Thyroid gland (tissue), 4 donors: ENCODE data around the gene MISP. TPM values are rescaled to one million over a fixed set of nuclear protein-coding genes. Genes with fewer than 3 reads are reported as not detected.
"Not testable (repeated sequence)": the region's sequence is repeated elsewhere in the genome, so short reads cannot be mapped to it uniquely, and the experiment has no call there.

Source experiments
- DNase-seq, 2 donors: peaks; one replicate each; pipeline ENCODE4 v3.0.0-alpha.2; 2019
- H3K27ac ChIP-seq, 3 donors: fragments of 200-600 bp; sonication (generic); 1 replicate in 2 of 3; 2 replicates in 1 of 3; pipeline ENCODE4 v1.5.1; 2016 to 2019; ENCODE audit warnings: mild to moderate bottlenecking in 1 of 3, moderate library complexity in 1 of 3
- H3K27me3 ChIP-seq: fragments of 200-600 bp; sonication (generic); one replicate; pipeline ENCODE4 v1.5.1; 2019
- H3K36me3 ChIP-seq, 2 donors: fragments of 200-600 bp; sonication (generic); one replicate each; pipeline ENCODE4 v1.5.1; 2016 to 2019
- H3K4me1 ChIP-seq, 2 donors: fragments of 200-600 bp; sonication (generic); one replicate each; pipeline ENCODE4 v1.5.1; 2017 to 2019
- H3K4me3 ChIP-seq, 3 donors: fragments of 200-600 bp; sonication (generic); replicated peaks in 1 of 3; 1 replicate in 2 of 3; 2 replicates in 1 of 3; pipeline ENCODE4 v1.5.1; 2016; ENCODE audit warnings: mild to moderate bottlenecking in 1 of 3
- H3K9me3 ChIP-seq: fragments of 200-600 bp; sonication (generic); one replicate; pipeline ENCODE4 v1.5.1; 2017
- CTCF ChIP-seq, 6 experiments: fragments of 200-600 bp in 3 of 6; fragments of 450-650 bp in 3 of 6; sonication (generic) in 3 of 6; IDR thresholded peaks; one replicate each; pipeline ENCODE4 v1.5.1; 2016 to 2019; ENCODE audit warnings: antibody characterized with exemption in 6 of 6, mild to moderate bottlenecking in 2 of 6, inconsistent platforms in 1 of 6, moderate library complexity in 1 of 6
- POLR2A ChIP-seq, 2 donors: fragments of 450-650 bp; IDR thresholded peaks; one replicate each; pipeline ENCODE4 v1.6.1; 2017; ENCODE audit warnings: antibody characterized with exemption in 2 of 2, mild to moderate bottlenecking in 2 of 2, moderate library complexity in 1 of 2
- WGBS, 2 donors: methylation state at CpG; one replicate each; pipeline ENCODE4 v1.1.5; 2017; 5-methylcytosine and 5-hydroxymethylcytosine counted together
- intact Hi-C: fragments of 100-400 bp; cut with DNase I; formaldehyde crosslinking; loops from one replicate; pipeline ENCODE4 v1.15.1; 2023
- total RNA-seq, 4 donors: library from RNA; depleted of rRNA; stranded (reverse); fragments of >200 nt; gene quantifications; one replicate each; pipeline ENCODE4 v1.2.3, GENCODE V29; 2016

Gene MISP
- total RNA-seq, 4 donors from 2014 or later: 0.63 to 0.68 TPM; not detected in 2

GRCh38 chr19:743168-743687 is 7.7 kb upstream of the MISP start:
- Histone ChIP-seq H3K36me3 (no peaks in the 10 kb centered on the region), H3K27me3 (no peaks in the 10 kb centered on the region), H3K4me3 (no peak overlapping the region), H3K4me1 (peaks cover 3 to 4% of the 10 kb centered on the region in 2 donors), H3K9me3 (no peaks in the 10 kb centered on the region), H3K27ac (peak overlapping the region in 2 of 3 donors; percentile 35 to 53)
- intact Hi-C loops: no loop called here
- TF ChIP-seq CTCF (IDR thresholded peaks at IDR 0.05) (no peak), POLR2A (IDR thresholded peaks at IDR 0.05) (no peak)
- DNase-seq: peak; percentile 99 to 100
- 7 to 40% methylated on average over 6 to 11 of the region's 13 CpGs for WGBS, 2 donors

- DNase-seq, H3K27me3 ChIP-seq, H3K4me1 ChIP-seq, H3K27ac ChIP-seq, intact Hi-C loops, H3K36me3 ChIP-seq, H3K9me3 ChIP-seq, H3K4me3 ChIP-seq: not testable (repeated sequence)
- WGBS, 2 donors: 77% methylated on average over 7 of the region's 7 CpGs
Observed at GRCh38 chr19:745138-745537, 5.8 kb upstream of the MISP start.

GRCh38 chr19:746208-746819 is 4.6 kb upstream of the MISP start:
- H3K4me3 ChIP-seq: no peak overlapping the region
- intact Hi-C loops: no loop called here
- H3K27ac ChIP-seq: no peak overlapping the region
- no peak for DNase-seq
- H3K9me3 ChIP-seq: no peaks in the 10 kb centered on the region
- H3K27me3 ChIP-seq: no peaks in the 10 kb centered on the region
- WGBS, 2 donors: 96 to 99% methylated on average over 12 to 30 of the region's 43 CpGs
- H3K36me3 ChIP-seq: no peaks in the 10 kb centered on the region
- H3K4me1 ChIP-seq: peaks cover 3 to 8% of the 10 kb centered on the region in 2 donors
- TF ChIP-seq CTCF (IDR thresholded peaks at IDR 0.05) (no peak), POLR2A (IDR thresholded peaks at IDR 0.05) (no peak)

- intact Hi-C loops: no loop called here
- Histone ChIP-seq H3K4me1 (peaks cover 3 to 11% of the 10 kb centered on the region in 2 donors), H3K4me3 (no peak overlapping the region), H3K36me3 (no peaks in the 10 kb centered on the region), H3K27ac (no peak overlapping the region), H3K9me3 (no peaks in the 10 kb centered on the region), H3K27me3 (no peaks in the 10 kb centered on the region)
- TF ChIP-seq CTCF (IDR thresholded peaks at IDR 0.05): no peak
- no peak for TF ChIP-seq POLR2A (IDR thresholded peaks at IDR 0.05)
- DNase-seq: no peak
- WGBS, 2 donors: 99 to 100% methylated on average over 5 to 19 of the region's 22 CpGs
Observed at GRCh38 chr19:746956-747355, 4.0 kb upstream of the MISP start.

GRCh38 chr19:747432-748273 is 3.3 kb upstream of the MISP start:
- Histone ChIP-seq H3K27me3 (no peaks in the 10 kb centered on the region), H3K4me3 (no peak overlapping the region), H3K27ac (no peak overlapping the region), H3K4me1 (peaks cover 3 to 14% of the 10 kb centered on the region in 2 donors), H3K9me3 (no peaks in the 10 kb centered on the region), H3K36me3 (no peaks in the 10 kb centered on the region)
- intact Hi-C loops: no loop called here
- no peak for TF ChIP-seq POLR2A (IDR thresholded peaks at IDR 0.05)
- TF ChIP-seq CTCF (IDR thresholded peaks at IDR 0.05): no peak
- DNase-seq: no peak
- 93 to 94% methylated on average over 15 to 19 of the region's 28 CpGs for WGBS, 2 donors
